Endothelial cell of umbilical vein (primary cell): ENCODE results near the gene SDK2. TPM values are rescaled to one million over a fixed set of nuclear protein-coding genes. Genes with fewer than 3 reads are reported as not detected.

Experiments used
- BruUV-seq: library from RNA; stranded (reverse); fragments of 400-500 nt; replicated peaks from 2 replicates; lab custom pipeline; 2021; lab: Mats Ljungman, UMichigan
- CTCF ChIA-PET: fragments of 300-600, 350-600 bp; sonication (Branson Sonifier 250); formaldehyde crosslinking; loops from one replicate; lab custom pipeline; 2021; ENCODE audit warnings: antibody characterized with exemption, inconsistent platforms; lab: Charles Lee
- POLR2A ChIA-PET: fragments of 300-600, 350-600 bp; sonication (Branson Sonifier 250); formaldehyde crosslinking; loops from one replicate; lab custom pipeline; 2021; ENCODE audit warnings: antibody characterized with exemption, inconsistent platforms; lab: Charles Lee
- DNase-seq: peaks from one replicate; pipeline ENCODE4 v3.0.0-alpha.2; 2011; ENCODE audit warnings: low read depth, low spot score
- FAIRE-seq: peaks from 2 replicates; lab custom pipeline; 2011; peaks lifted over from hg19 to GRCh38; lab: Jason Lieb, UNC
- H2AFZ ChIP-seq: 2 replicates; pipeline ENCODE4 v1.6.0; 2012; ENCODE audit warnings: low read depth, low read length, control low read depth, inconsistent platforms
- H3K27ac ChIP-seq: 2 replicates; pipeline ENCODE4 v1.5.1; 2011; ENCODE audit warnings: low read depth, mild to moderate bottlenecking, control low read depth, low read length, moderate library complexity; ENCODE audit not compliant: insufficient read depth
- H3K27me3 ChIP-seq, 2 experiments: 2 replicates each; pipeline versions ENCODE4 v1.6.0 to v1.6.1; 2011; ENCODE audit warnings: low read length in 2 of 2, mixed read lengths in 1 of 2; ENCODE audit not compliant: control insufficient read depth in 2 of 2, insufficient read depth in 2 of 2
- H3K36me3 ChIP-seq, 2 experiments: 2 replicates in 1 of 2; 3 replicates in 1 of 2; pipeline ENCODE4 v1.5.1; 2011; ENCODE audit warnings: low read length in 2 of 2, mild to moderate bottlenecking in 1 of 2, moderate library complexity in 1 of 2; ENCODE audit not compliant: control insufficient read depth in 2 of 2, insufficient read depth in 2 of 2; ENCODE audit errors: extremely low read depth in 1 of 2
- H3K4me1 ChIP-seq: 3 replicates; pipeline ENCODE4 v1.5.1; 2011; ENCODE audit warnings: mild to moderate bottlenecking, low read length; ENCODE audit not compliant: control insufficient read depth, insufficient read depth; ENCODE audit errors: extremely low read depth
- H3K4me2 ChIP-seq: 2 replicates; pipeline ENCODE4 v1.6.1; 2011; ENCODE audit warnings: low read length, control low read depth, mixed read lengths; ENCODE audit not compliant: insufficient read depth
- H3K4me3 ChIP-seq, 3 experiments: fragments of 200-600 bp in 1 of 3; sonication (generic), shearing (Covaris generic) in 1 of 3; replicated peaks in 1 of 3; 2 replicates each; pipeline ENCODE4 v1.5.1; 2011 to 2016; ENCODE audit warnings: control low read depth in 3 of 3, low read length in 3 of 3, mild to moderate bottlenecking in 2 of 3, inconsistent platforms in 1 of 3, low read depth in 1 of 3, moderate library complexity in 1 of 3; ENCODE audit not compliant: insufficient read depth in 1 of 3
- H3K79me2 ChIP-seq: 2 replicates; pipeline ENCODE4 v1.6.0; 2012; ENCODE audit warnings: low read length, inconsistent platforms; ENCODE audit not compliant: control insufficient read depth, insufficient read depth
- H3K9ac ChIP-seq: replicated peaks from 2 replicates; pipeline ENCODE3; 2011; ENCODE audit warnings: low read length, control low read depth; ENCODE audit not compliant: insufficient read depth; ENCODE audit errors: extremely low read depth
- H3K9me1 ChIP-seq: replicated peaks from 3 replicates; pipeline ENCODE4 v1.6.0; 2011; ENCODE audit warnings: mild to moderate bottlenecking, low read length; ENCODE audit not compliant: control insufficient read depth, insufficient read depth; ENCODE audit errors: extremely low read depth
- H3K9me3 ChIP-seq: replicated peaks from 2 replicates; pipeline ENCODE4 v1.5.1; 2012; ENCODE audit warnings: low read length, inconsistent platforms; ENCODE audit not compliant: control insufficient read depth, insufficient read depth
- H4K20me1 ChIP-seq: replicated peaks from 2 replicates; pipeline ENCODE3; 2011; ENCODE audit warnings: mild to moderate bottlenecking, low read length; ENCODE audit not compliant: control insufficient read depth, insufficient read depth; ENCODE audit errors: extremely low read depth
- EZH2 ChIP-seq: IDR thresholded peaks from 2 replicates; pipeline ENCODE4 v1.6.1; 2012; ENCODE audit warnings: borderline replicate concordance, low read depth, mild to moderate bottlenecking, moderate library complexity, low read length, inconsistent platforms; ENCODE audit not compliant: severe bottlenecking
- FOS ChIP-seq: IDR thresholded peaks from 2 replicates; pipeline ENCODE4 v1.6.1; 2011; ENCODE audit warnings: mild to moderate bottlenecking, low read length, moderate library complexity, borderline replicate concordance; ENCODE audit not compliant: insufficient read depth
- GATA2 ChIP-seq: IDR thresholded peaks from 2 replicates; pipeline ENCODE4 v1.7.0; 2011; ENCODE audit warnings: low read depth, mild to moderate bottlenecking, moderate library complexity, mixed read lengths, low read length; ENCODE audit not compliant: insufficient read length, insufficient read depth
- JUN ChIP-seq: IDR thresholded peaks from 2 replicates; pipeline ENCODE4 v1.6.1; 2011; ENCODE audit warnings: borderline replicate concordance, low read depth; ENCODE audit not compliant: insufficient read length, insufficient read depth
- MAX ChIP-seq: IDR thresholded peaks from 2 replicates; pipeline ENCODE4 v1.6.1; 2011; ENCODE audit not compliant: insufficient read depth, insufficient read length
- MYC ChIP-seq: IDR thresholded peaks from one replicate; pipeline ENCODE4 v1.6.1; 2011; ENCODE audit warnings: mild to moderate bottlenecking, low read depth, low read length
- POLR2A ChIP-seq: IDR thresholded peaks from 2 replicates; pipeline ENCODE4 v1.6.1; 2012; ENCODE audit warnings: low read depth, mild to moderate bottlenecking, control low read depth, low read length
- POLR2AphosphoS5 ChIP-seq: IDR thresholded peaks from 2 replicates; pipeline ENCODE4 v1.6.1; 2012; ENCODE audit warnings: low read depth, mild to moderate bottlenecking, control low read depth, low read length, moderate library complexity; ENCODE audit not compliant: insufficient read depth
- dilution Hi-C: fragments of 300-500 bp; cut with MboI; formaldehyde crosslinking; loops from one replicate; pipeline ENCODE4 v1.15.0; 2019; ENCODE audit warnings: low sequenced_read_pairs; ENCODE audit not compliant: extremely low pct_ligation_motif_present
- intact Hi-C: fragments of 100-400 bp; cut with micrococcal nuclease; formaldehyde crosslinking; loops from one replicate; pipeline ENCODE4 v1.10.0; 2022
- polyA plus RNA-seq, 4 experiments: library from polyadenylated mRNA; depleted of rRNA in 3 of 4; stranded (reverse) in 3 of 4; unstranded in 1 of 4; fragments of >200 nt; gene quantifications; 2 replicates each; pipeline versions ENCODE4 v1.2.1 to v1.2.3, GENCODE V29; 2011 to 2012; ENCODE audit warnings: missing spikeins in 1 of 4
- total RNA-seq: library from RNA; stranded (reverse); gene quantifications from 2 replicates; pipeline ENCODE4 v1.2.3, GENCODE V29; 2021
- TF ChIP-seq, protein P1 (sequence below), 2 donors: IDR thresholded peaks; 1 replicate in 1 of 2; 2 replicates in 1 of 2; pipeline ENCODE4 v1.5.1; 2011; ENCODE audit warnings: low read length in 2 of 2, mild to moderate bottlenecking in 2 of 2, moderate library complexity in 2 of 2, control low read depth in 1 of 2, inconsistent platforms in 1 of 2, low read depth in 1 of 2; ENCODE audit not compliant: insufficient read depth in 1 of 2; ENCODE audit errors: extremely low read depth in 1 of 2

The SDK2 gene
- total and polyA plus RNA-seq, 2 donors (not counting 3 experiments of a cell fraction or from before 2014, with no cell fraction given), result not detected

DNA sequence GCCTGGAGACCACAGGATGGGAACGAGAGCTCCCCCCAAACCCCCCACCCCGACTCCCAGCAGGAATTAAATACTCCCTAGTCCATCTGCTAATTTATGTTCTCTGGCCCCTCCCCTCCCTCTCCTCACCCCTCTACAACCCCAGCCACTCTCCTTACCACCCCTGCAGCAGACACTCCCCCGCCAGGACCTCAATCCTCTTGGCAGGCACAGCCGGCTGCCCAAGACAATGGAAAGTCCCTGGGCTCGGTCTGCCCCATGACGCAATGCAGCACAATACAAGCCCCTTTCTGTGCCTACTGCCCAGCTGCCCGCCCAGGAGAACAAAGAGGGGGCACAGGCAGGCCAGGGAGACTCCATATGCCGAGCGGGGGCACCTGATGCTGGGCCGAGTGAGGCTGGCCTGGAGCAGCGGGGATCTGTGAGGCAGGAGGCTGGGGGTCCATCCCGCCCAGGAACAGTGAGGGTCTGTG, 302.2 kb downstream of the SDK2 start:
- H3K79me2 ChIP-seq, result no peaks in the 10 kb centered on the region
- POLR2A ChIA-PET, result no interaction called here
- CTCF ChIA-PET, result interaction anchor here (0.8 to 2.6 kb wide), 5 partner anchors 28 to 145 kb away, joined by 3 to 28 read pairs (median 14); partner anchors contain the start of gene CDC42EP4
- H3K27me3 ChIP-seq, result no peaks in the 10 kb centered on the region
- DNase-seq (peak; percentile 86), FAIRE-seq (peak; percentile 72)
- H3K9ac ChIP-seq, result peak overlapping the region; percentile 48
- no peaks in the 10 kb centered on the region for H3K9me1 ChIP-seq
- intact Hi-C loops, result loop anchor here (1.0 kb wide), 1 partner anchor 31 kb away; no protein-coding TSS in a partner anchor
- peaks cover 8% of the 10 kb centered on the region for H3K4me1 ChIP-seq
- H3K9me3 ChIP-seq, result no peaks in the 10 kb centered on the region
- H2AFZ ChIP-seq, result peak overlapping the region; percentile 76
- TF ChIP-seq EZH2 (no peak), GATA2 (no peak), POLR2AphosphoS5 (no peak)
- H3K4me2 ChIP-seq, result no peak overlapping the region
- peak overlapping the region; percentile 16 for H3K27ac ChIP-seq
- no peaks in the 10 kb centered on the region for H4K20me1 ChIP-seq
- no peak overlapping the region for H3K4me3 ChIP-seq
- dilution Hi-C loops, result no loop called here
- H3K36me3 ChIP-seq, result no peaks in the 10 kb centered on the region
- BruUV-seq, result no TSS peak

DNA sequence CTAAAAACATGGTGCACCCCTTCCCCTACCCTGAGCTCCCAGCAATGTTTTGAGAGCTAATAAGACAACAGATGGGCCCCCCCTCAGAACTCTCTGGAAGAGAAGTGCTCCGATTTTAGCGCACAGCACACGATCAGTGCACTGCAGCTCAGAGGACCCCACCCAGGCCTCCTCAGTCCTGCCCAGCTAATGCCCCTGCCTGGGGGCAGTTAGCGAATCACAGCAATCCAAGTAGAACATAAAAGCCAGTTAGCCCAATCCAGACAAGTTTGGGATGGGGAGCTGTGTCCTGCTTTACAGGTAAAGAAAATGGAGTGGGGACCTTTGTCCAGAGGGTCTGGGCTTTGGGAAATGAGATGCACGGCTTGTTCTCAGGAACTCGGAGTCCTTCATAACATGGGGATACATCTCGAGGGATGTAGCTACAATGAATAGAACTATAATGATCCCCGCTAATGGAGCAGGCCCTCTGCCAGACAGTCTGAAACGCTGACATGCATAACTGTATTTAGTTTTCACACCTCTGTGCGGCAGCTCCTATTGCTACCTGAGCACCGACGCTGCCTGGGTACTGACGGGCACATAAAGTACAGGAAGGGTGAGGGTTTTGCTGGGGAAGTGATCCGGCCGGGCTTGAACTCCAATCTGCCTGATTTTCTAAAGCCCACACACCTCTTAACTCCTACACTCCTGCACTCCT, 302.7 kb downstream of the SDK2 start:
- H3K4me2 ChIP-seq, result no peak overlapping the region
- FAIRE-seq, result no peak
- H3K27ac ChIP-seq, result no peak overlapping the region
- dilution Hi-C loops (no loop called here), intact Hi-C loops (loop anchor here (1.0 kb wide), 1 partner anchor 30 kb away; no protein-coding TSS in a partner anchor)
- H3K36me3 ChIP-seq, result no peaks in the 10 kb centered on the region
- H2AFZ ChIP-seq, result peak overlapping the region; percentile 9
- peaks cover 8% of the 10 kb centered on the region for H3K4me1 ChIP-seq
- no peaks in the 10 kb centered on the region for H3K27me3 ChIP-seq
- BruUV-seq, result no TSS peak
- CTCF ChIA-PET, result interaction anchor here (0.8 to 2.6 kb wide), 5 partner anchors 28 to 145 kb away, joined by 3 to 28 read pairs (median 14); partner anchors contain the start of gene CDC42EP4
- TF ChIP-seq POLR2AphosphoS5, result no peak
- no peak for TF ChIP-seq MAX
- no peak for TF ChIP-seq EZH2
- TF ChIP-seq, protein P1, sequence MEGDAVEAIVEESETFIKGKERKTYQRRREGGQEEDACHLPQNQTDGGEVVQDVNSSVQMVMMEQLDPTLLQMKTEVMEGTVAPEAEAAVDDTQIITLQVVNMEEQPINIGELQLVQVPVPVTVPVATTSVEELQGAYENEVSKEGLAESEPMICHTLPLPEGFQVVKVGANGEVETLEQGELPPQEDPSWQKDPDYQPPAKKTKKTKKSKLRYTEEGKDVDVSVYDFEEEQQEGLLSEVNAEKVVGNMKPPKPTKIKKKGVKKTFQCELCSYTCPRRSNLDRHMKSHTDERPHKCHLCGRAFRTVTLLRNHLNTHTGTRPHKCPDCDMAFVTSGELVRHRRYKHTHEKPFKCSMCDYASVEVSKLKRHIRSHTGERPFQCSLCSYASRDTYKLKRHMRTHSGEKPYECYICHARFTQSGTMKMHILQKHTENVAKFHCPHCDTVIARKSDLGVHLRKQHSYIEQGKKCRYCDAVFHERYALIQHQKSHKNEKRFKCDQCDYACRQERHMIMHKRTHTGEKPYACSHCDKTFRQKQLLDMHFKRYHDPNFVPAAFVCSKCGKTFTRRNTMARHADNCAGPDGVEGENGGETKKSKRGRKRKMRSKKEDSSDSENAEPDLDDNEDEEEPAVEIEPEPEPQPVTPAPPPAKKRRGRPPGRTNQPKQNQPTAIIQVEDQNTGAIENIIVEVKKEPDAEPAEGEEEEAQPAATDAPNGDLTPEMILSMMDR (IDR thresholded peaks at IDR 0.05; ENCODE audit: extremely low read depth in 1 of 2, insufficient read depth in 1 of 2, low read depth in 1 of 2, low read length in 2 of 2), result no peak
- no peak for TF ChIP-seq POLR2A
- no peak for TF ChIP-seq FOS
- TF ChIP-seq GATA2, result no peak
- TF ChIP-seq MYC, result no peak
- no peak for TF ChIP-seq JUN
- no peaks in the 10 kb centered on the region for H3K9me3 ChIP-seq
- H3K79me2 ChIP-seq, result no peaks in the 10 kb centered on the region
- POLR2A ChIA-PET, result interaction anchor here (0.7 kb wide), 1 partner anchor 50 kb away, joined by 9 read pairs; no protein-coding TSS in a partner anchor
- H3K9me1 ChIP-seq, result no peaks in the 10 kb centered on the region
- H3K4me3 ChIP-seq, result no peak overlapping the region
- no peaks in the 10 kb centered on the region for H4K20me1 ChIP-seq
- no peak for DNase-seq
- H3K9ac ChIP-seq, result no peak overlapping the region
